Mesendoderm (in vitro differentiated cells): Measurements from ENCODE around the gene HUNK.

Experiments
- DNase-seq: peaks from one replicate; pipeline ENCODE4 v3.0.0; 2013
- H2AK5ac ChIP-seq: 2 replicates; pipeline ENCODE4 v1.6.1; 2013; ENCODE audit warnings: low read length, inconsistent platforms
- H2BK120ac ChIP-seq: 2 replicates; pipeline ENCODE4 v1.6.1; 2013; ENCODE audit warnings: low read depth, mild to moderate bottlenecking, low read length, moderate library complexity, mixed read lengths
- H2BK15ac ChIP-seq: replicated peaks from 2 replicates; pipeline ENCODE4 v1.6.1; 2013; ENCODE audit warnings: low read depth, mild to moderate bottlenecking, moderate library complexity
- H2BK5ac ChIP-seq: 2 replicates; pipeline ENCODE4 v1.6.1; 2013; ENCODE audit warnings: low read length, inconsistent platforms
- H3K18ac ChIP-seq: 2 replicates; pipeline ENCODE4 v1.6.1; 2013; ENCODE audit warnings: mild to moderate bottlenecking, low read length, mixed read lengths
- H3K23ac ChIP-seq: one replicate; pipeline ENCODE4 v1.6.1; 2013; ENCODE audit warnings: low read length
- H3K27ac ChIP-seq: 2 replicates; pipeline ENCODE4 v1.5.1; 2013; ENCODE audit warnings: low read depth, mild to moderate bottlenecking, inconsistent platforms, low read length, moderate library complexity
- H3K27me3 ChIP-seq: 2 replicates; pipeline ENCODE4 v1.6.1; 2013; ENCODE audit warnings: low read length, control low read depth, mild to moderate bottlenecking, inconsistent platforms; ENCODE audit not compliant: insufficient read depth, poor library complexity
- H3K36me3 ChIP-seq: 2 replicates; pipeline ENCODE4 v1.6.1; 2013; ENCODE audit warnings: low read length, inconsistent platforms; ENCODE audit not compliant: control insufficient read depth, insufficient read depth
- H3K4ac ChIP-seq: one replicate; pipeline ENCODE4 v1.6.1; 2013; ENCODE audit warnings: low read depth, mild to moderate bottlenecking, low read length, moderate library complexity
- H3K4me1 ChIP-seq: 2 replicates; pipeline ENCODE4 v1.6.1; 2013; ENCODE audit warnings: low read depth, low read length, inconsistent platforms; ENCODE audit not compliant: control insufficient read depth
- H3K4me2 ChIP-seq: 2 replicates; pipeline ENCODE4 v1.6.1; 2013; ENCODE audit warnings: low read length
- H3K4me3 ChIP-seq: 2 replicates; pipeline ENCODE4 v1.5.1; 2013; ENCODE audit warnings: mild to moderate bottlenecking, low read length
- H3K56ac ChIP-seq: one replicate; pipeline ENCODE4 v1.6.1; 2013; ENCODE audit warnings: low read length
- H3K79me1 ChIP-seq: 2 replicates; pipeline ENCODE4 v1.6.1; 2013; ENCODE audit warnings: low read length, inconsistent platforms
- H3K79me2 ChIP-seq: 2 replicates; pipeline ENCODE4 v1.6.1; 2013; ENCODE audit warnings: mild to moderate bottlenecking, low read length; ENCODE audit not compliant: control insufficient read depth, insufficient read depth
- H3K9ac ChIP-seq: 2 replicates; pipeline ENCODE4 v1.6.1; 2013; ENCODE audit warnings: low read length, inconsistent platforms
- H4K5ac ChIP-seq: one replicate; pipeline ENCODE4 v1.6.1; 2013; ENCODE audit warnings: low read length
- H4K8ac ChIP-seq: one replicate; pipeline ENCODE4 v1.6.1; 2013; ENCODE audit warnings: low read depth, mild to moderate bottlenecking, control low read depth, low read length, moderate library complexity
- WGBS: extraction: QIAGEN DNeasy Blood & Tissue Kit; methylation state at CpG from one replicate; pipeline ENCODE4 v1.1.7; 2013; ENCODE audit warnings: low lambda C conversion rate, missing lambda C conversion rate; ENCODE audit not compliant: insufficient coverage; ENCODE audit errors: extremely low coverage; 5-methylcytosine and 5-hydroxymethylcytosine counted together

HUNK gene

DNA sequence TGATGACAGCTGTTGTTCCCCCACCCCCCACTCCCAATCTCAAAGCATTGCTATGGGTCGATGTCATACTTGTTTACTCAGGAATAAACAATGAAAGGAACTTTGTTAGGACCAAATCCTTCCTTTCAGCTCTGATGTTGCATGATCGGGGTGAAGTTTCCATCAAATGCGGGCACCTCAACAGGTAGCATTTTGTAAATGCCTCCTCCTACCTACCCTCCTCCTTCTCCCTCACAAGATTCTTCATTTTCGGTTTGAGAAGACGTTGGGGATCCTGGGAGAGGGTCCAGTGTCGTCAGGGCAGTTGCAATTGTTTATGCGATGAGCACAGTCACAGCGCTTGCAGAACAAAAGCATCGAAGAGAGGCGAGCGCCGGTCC is 758 bp upstream of the HUNK start:
- Histone ChIP-seq H3K18ac (no peak overlapping the region), H3K27me3 (no peaks in the 10 kb centered on the region), H2BK5ac (no peak overlapping the region), H3K4me2 (peak overlapping the region; percentile 88), H2BK15ac (no peak overlapping the region), H3K79me2 (peaks cover 6% of the 10 kb centered on the region), H3K56ac (peak overlapping the region; percentile 96), H4K8ac (no peak overlapping the region), H3K4me1 (no peaks in the 10 kb centered on the region), H3K4ac (no peak overlapping the region), H3K79me1 (peaks cover 8% of the 10 kb centered on the region), H3K23ac (no peak overlapping the region), H3K27ac (no peak overlapping the region), H3K36me3 (no peaks in the 10 kb centered on the region), H4K5ac (no peak overlapping the region), H3K4me3 (no peak overlapping the region), H2AK5ac (no peak overlapping the region), H2BK120ac (no peak overlapping the region), H3K9ac (peak overlapping the region; percentile 93)
- no CpG with 5 or more reads among the region's 12 CpGs for WGBS
- no peak for DNase-seq

DNA sequence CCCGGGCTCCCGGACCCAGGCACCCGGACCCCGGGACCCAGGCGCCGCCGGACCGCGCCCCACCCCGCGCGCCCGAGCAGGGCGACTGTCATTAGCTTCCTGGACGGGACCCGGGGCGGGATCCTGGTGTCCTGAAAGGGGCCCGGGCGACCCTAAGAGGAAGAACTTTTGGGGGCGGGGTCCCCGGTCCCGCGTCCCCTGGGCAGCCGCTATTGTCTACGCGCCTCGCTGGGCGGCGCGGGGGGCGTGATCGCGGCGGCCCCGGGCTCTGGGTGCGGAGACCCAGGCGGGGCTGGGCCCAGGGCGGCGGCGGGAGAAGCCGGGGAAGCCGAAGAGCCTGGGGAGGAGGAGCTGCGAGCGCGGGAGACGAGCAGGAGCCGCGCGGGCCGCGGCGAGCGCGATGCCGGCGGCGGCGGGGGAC is 465 bp downstream of the HUNK start:
- peak overlapping the region; percentile 49 for H3K27ac ChIP-seq
- H4K8ac ChIP-seq, result peak overlapping the region; percentile 87
- peak overlapping the region; percentile 82 for H3K4ac ChIP-seq
- no peaks in the 10 kb centered on the region for H3K27me3 ChIP-seq
- no peaks in the 10 kb centered on the region for H3K36me3 ChIP-seq
- H3K9ac ChIP-seq, result peak overlapping the region; percentile 93
- no peak overlapping the region for H2AK5ac ChIP-seq
- peak; percentile 47 for DNase-seq
- H2BK120ac ChIP-seq, result peak overlapping the region; percentile 39
- no peak overlapping the region for H3K23ac ChIP-seq
- no peak overlapping the region for H2BK5ac ChIP-seq
- peak overlapping the region; percentile 88 for H3K4me2 ChIP-seq
- H3K56ac ChIP-seq, result peak overlapping the region; percentile 96
- no peak overlapping the region for H4K5ac ChIP-seq
- H2BK15ac ChIP-seq, result no peak overlapping the region
- H3K4me1 ChIP-seq, result no peaks in the 10 kb centered on the region
- H3K79me2 ChIP-seq, result peaks cover 11% of the 10 kb centered on the region
- peaks cover 12% of the 10 kb centered on the region for H3K79me1 ChIP-seq
- H3K4me3 ChIP-seq, result peak overlapping the region; percentile 70
- no CpG with 5 or more reads among the region's 58 CpGs for WGBS
- peak overlapping the region; percentile 13 for H3K18ac ChIP-seq

DNA sequence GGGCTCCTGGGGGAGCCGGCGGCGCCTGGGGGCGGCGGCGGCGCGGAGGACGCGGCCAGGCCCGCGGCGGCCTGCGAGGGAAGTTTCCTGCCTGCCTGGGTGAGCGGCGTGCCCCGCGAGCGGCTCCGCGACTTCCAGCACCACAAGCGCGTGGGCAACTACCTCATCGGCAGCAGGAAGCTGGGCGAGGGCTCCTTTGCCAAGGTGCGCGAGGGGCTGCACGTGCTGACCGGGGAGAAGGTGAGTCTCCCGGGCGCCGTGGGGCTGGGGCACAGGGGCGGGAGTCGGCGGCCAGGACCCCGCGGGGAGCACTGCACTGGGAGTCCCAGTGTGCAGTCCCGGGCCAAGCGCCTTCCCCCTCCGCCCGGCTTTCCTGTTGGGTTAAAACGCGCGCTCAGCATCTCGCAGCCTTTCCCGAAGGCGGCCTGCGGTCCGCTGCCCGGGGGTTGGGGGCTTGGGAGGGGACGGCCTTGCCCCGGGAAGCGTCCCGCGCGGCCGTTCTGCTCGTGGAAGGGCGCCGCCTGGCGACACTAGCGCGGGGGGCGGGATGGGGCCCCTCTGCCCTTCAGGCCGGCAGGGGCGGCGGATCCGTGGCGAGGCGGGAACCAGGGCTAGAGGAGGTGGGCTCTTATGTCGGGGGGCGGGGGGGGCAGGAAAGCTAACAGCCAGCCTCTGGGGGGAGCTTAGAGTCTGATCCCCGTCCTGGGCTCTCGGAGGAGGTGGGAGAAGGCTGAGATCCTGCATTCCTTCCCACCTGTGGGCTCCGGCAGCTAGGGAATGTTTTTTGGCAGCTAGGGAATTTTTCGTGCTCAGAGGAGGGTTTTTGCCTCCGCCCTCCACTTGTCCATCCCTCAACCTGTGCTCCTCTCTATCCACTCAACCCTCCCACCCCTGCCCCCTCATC is 1.1 kb downstream of the HUNK start:
- WGBS, result no CpG with 5 or more reads among the region's 77 CpGs
- H4K5ac ChIP-seq, result no peak overlapping the region
- H3K23ac ChIP-seq, result no peak overlapping the region
- H3K18ac ChIP-seq, result peak overlapping the region; percentile 13
- peak overlapping the region; percentile 45 for H3K27ac ChIP-seq
- peak overlapping the region; percentile 96 for H3K56ac ChIP-seq
- H2AK5ac ChIP-seq, result no peak overlapping the region
- H3K4me1 ChIP-seq, result no peaks in the 10 kb centered on the region
- peak overlapping the region; percentile 39 for H2BK120ac ChIP-seq
- peak overlapping the region; percentile 82 for H3K4ac ChIP-seq
- H3K4me3 ChIP-seq, result peak overlapping the region; percentile 70
- peaks cover 11% of the 10 kb centered on the region for H3K79me2 ChIP-seq
- H3K36me3 ChIP-seq, result no peaks in the 10 kb centered on the region
- H3K9ac ChIP-seq, result peak overlapping the region; percentile 93
- no peaks in the 10 kb centered on the region for H3K27me3 ChIP-seq
- no peak overlapping the region for H2BK15ac ChIP-seq
- no peak overlapping the region for H4K8ac ChIP-seq
- DNase-seq, result peak; percentile 83
- H2BK5ac ChIP-seq, result no peak overlapping the region
- peaks cover 12% of the 10 kb centered on the region for H3K79me1 ChIP-seq
- H3K4me2 ChIP-seq, result peak overlapping the region; percentile 93

DNA sequence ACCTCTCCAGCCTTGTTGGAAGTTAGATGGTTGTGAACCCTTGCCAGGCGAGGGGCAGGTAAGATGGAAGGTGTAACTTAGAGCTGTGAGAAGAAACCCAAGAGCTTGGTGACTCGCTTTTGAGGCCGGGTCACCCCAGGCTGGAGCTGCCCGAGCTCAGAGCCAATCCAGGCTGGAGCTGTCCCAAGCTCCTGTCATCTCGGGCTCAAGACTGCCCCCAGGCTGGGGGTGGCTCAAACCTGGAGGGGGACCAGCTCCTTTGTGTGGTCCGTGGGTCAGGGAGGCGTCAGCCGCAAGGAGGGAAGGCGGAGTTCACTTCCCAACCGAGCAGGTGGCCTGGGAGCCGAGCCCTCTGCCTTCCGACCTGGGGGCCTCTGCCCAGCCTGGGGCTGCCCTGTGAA is 2.0 kb downstream of the HUNK start:
- Histone ChIP-seq H3K18ac (no peak overlapping the region), H3K4ac (no peak overlapping the region), H3K4me2 (peak overlapping the region; percentile 93), H3K56ac (peak overlapping the region; percentile 62), H3K36me3 (no peaks in the 10 kb centered on the region), H2BK15ac (no peak overlapping the region), H4K5ac (no peak overlapping the region), H3K79me1 (peaks cover 15% of the 10 kb centered on the region), H3K23ac (no peak overlapping the region), H3K27me3 (no peaks in the 10 kb centered on the region), H3K9ac (peak overlapping the region; percentile 65), H3K4me1 (no peaks in the 10 kb centered on the region), H3K4me3 (peak overlapping the region; percentile 0), H2AK5ac (no peak overlapping the region), H2BK5ac (no peak overlapping the region), H3K79me2 (peaks cover 11% of the 10 kb centered on the region), H3K27ac (peak overlapping the region; percentile 45), H2BK120ac (no peak overlapping the region), H4K8ac (no peak overlapping the region)
- peak; percentile 70 for DNase-seq
- no CpG with 5 or more reads among the region's 12 CpGs for WGBS

DNA sequence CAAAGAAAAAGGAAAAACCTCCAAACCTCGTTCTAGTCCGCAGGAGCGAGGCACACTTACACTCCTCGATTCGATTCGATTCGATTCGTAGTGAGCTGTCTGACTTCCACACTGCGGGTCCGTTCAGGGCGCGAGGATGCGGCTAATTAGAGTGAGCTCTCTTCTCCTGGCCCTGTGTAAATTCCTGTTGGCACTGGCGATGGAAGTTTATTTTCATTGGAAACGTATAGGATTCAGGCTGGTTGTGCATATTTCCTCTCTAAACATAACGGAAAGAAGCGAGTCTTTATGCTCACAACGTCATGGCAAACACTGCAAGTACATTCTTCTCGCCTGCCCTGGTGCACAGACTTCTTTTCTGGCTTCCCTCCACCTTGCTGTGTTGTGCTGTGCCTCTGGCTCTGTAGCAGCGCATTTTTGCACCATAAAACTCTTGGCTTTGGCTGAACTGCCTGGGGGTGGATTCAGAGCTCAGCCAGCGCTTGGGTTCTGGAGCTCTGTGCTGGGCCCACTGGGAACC is 2.7 kb downstream of the HUNK start:
- no peak overlapping the region for H3K4me3 ChIP-seq
- no peak overlapping the region for H2BK15ac ChIP-seq
- H3K36me3 ChIP-seq, result no peaks in the 10 kb centered on the region
- no peak overlapping the region for H3K27ac ChIP-seq
- H3K79me1 ChIP-seq, result peaks cover 16% of the 10 kb centered on the region
- no peak overlapping the region for H3K18ac ChIP-seq
- peaks cover 2% of the 10 kb centered on the region for H3K4me1 ChIP-seq
- H2AK5ac ChIP-seq, result no peak overlapping the region
- no peak for DNase-seq
- no peaks in the 10 kb centered on the region for H3K27me3 ChIP-seq
- no peak overlapping the region for H4K5ac ChIP-seq
- no peak overlapping the region for H4K8ac ChIP-seq
- H3K4ac ChIP-seq, result no peak overlapping the region
- no peak overlapping the region for H3K4me2 ChIP-seq
- WGBS, result no CpG with 5 or more reads among the region's 21 CpGs
- H2BK5ac ChIP-seq, result no peak overlapping the region
- H3K23ac ChIP-seq, result no peak overlapping the region
- H2BK120ac ChIP-seq, result no peak overlapping the region
- H3K56ac ChIP-seq, result no peak overlapping the region
- peaks cover 13% of the 10 kb centered on the region for H3K79me2 ChIP-seq
- H3K9ac ChIP-seq, result no peak overlapping the region
